GM18907 (cell line): ENCODE data around the gene SLIT3.
"Not testable (repeated sequence)": the region's sequence is repeated elsewhere in the genome, so short reads cannot be mapped to it uniquely, and the experiment has no call there.

Experiments
- ATAC-seq: cut with Tn5 transposase; IDR thresholded peaks from one replicate; pipeline ENCODE4 v1.9.1; 2021; ENCODE audit warnings: mild to moderate bottlenecking, moderate library complexity; ENCODE audit not compliant: unreplicated experiment

SLIT3 gene

GRCh38 chr5:168755548-168756093, 545.3 kb downstream of the SLIT3 start:
- no peak for ATAC-seq

- ATAC-seq = no peak
Observed at GRCh38 chr5:168753691-168754254, 547.2 kb downstream of the SLIT3 start.

- no peak for ATAC-seq
Observed at GRCh38 chr5:168752416-168753190, 548.3 kb downstream of the SLIT3 start.

- ATAC-seq = no peak
Observed at GRCh38 chr5:168752012-168752411, 548.9 kb downstream of the SLIT3 start.

- no peak for ATAC-seq
Observed at GRCh38 chr5:168750926-168751325, 550.0 kb downstream of the SLIT3 start.

- ATAC-seq = no peak
Observed at GRCh38 chr5:168749391-168750100, 551.4 kb downstream of the SLIT3 start.

- ATAC-seq = no peak
Observed at GRCh38 chr5:168747987-168748777, 552.8 kb downstream of the SLIT3 start.

- ATAC-seq = no peak
Observed at GRCh38 chr5:168746893-168747640, 553.9 kb downstream of the SLIT3 start.

- ATAC-seq = not testable (repeated sequence)
Observed at GRCh38 chr5:168746126-168746892, 554.6 kb downstream of the SLIT3 start.

GRCh38 chr5:168743617-168744016, 557.3 kb downstream of the SLIT3 start:
- no peak for ATAC-seq

GRCh38 chr5:168742311-168742710, 558.6 kb downstream of the SLIT3 start:
- not testable (repeated sequence) for ATAC-seq

GRCh38 chr5:168740811-168741213, 560.1 kb downstream of the SLIT3 start:
- no peak for ATAC-seq

GRCh38 chr5:168740092-168740800, 560.7 kb downstream of the SLIT3 start:
- no peak for ATAC-seq

GRCh38 chr5:168737066-168737465, 563.9 kb downstream of the SLIT3 start:
- ATAC-seq = no peak

- no peak for ATAC-seq
Observed at GRCh38 chr5:168736281-168736831, 564.6 kb downstream of the SLIT3 start.

GRCh38 chr5:168734620-168735300, 566.2 kb downstream of the SLIT3 start:
- ATAC-seq = peak; percentile 84

- ATAC-seq = peak; percentile 27
Observed at GRCh38 chr5:168734119-168734518, 566.8 kb downstream of the SLIT3 start.
